AG04450 (cell line): ENCODE results near the gene POLD3. TPM values are rescaled to one million over a fixed set of nuclear protein-coding genes. Genes with fewer than 3 reads are reported as not detected.

Source experiments
- CTCF ChIA-PET: fragments of 300-600, 350-600 bp; formaldehyde crosslinking; extraction: SDS; loops from one replicate; lab custom pipeline; 2022; ENCODE audit warnings: antibody characterized with exemption, inconsistent platforms; lab: Charles Lee
- POLR2A ChIA-PET: fragments of 350-600 bp; formaldehyde crosslinking; extraction: SDS; loops from one replicate; lab custom pipeline; 2021; ENCODE audit warnings: antibody characterized with exemption, inconsistent platforms; lab: Yijun Ruan, JAX
- DNase-seq: peaks from one replicate; pipeline ENCODE4 v3.0.0-alpha.2; 2011; ENCODE audit warnings: low read depth, low spot score
- H3K27ac ChIP-seq: one replicate; pipeline ENCODE4 v1.5.1; 2012; ENCODE audit warnings: low read depth, low read length, control low read depth
- H3K27me3 ChIP-seq: one replicate; pipeline ENCODE4 v1.6.0; 2012; ENCODE audit warnings: low read length; ENCODE audit not compliant: control insufficient read depth, insufficient read depth
- H3K4me3 ChIP-seq: 2 replicates; pipeline ENCODE4 v1.5.1; 2011; ENCODE audit warnings: mild to moderate bottlenecking, low read depth, low read length, control low read depth
- H3K9me3 ChIP-seq: 2 replicates; pipeline ENCODE4 v1.5.1; 2012; ENCODE audit warnings: low read length; ENCODE audit not compliant: control insufficient read depth, insufficient read depth
- polyA plus RNA-seq: library from polyadenylated mRNA; depleted of rRNA; stranded (reverse); fragments of >200 nt; gene quantifications from 2 replicates; pipeline ENCODE4 v1.2.3, GENCODE V29; 2011; rRNA removed
- small RNA-seq: library from RNA; depleted of rRNA; stranded (forward); fragments of <200 nt; gene quantifications from one replicate; pipeline ENCODE3, GENCODE V24; 2012; ENCODE audit warnings: low read depth; ENCODE audit not compliant: insufficient read length
- TF ChIP-seq, protein P1 (sequence below): IDR thresholded peaks from 2 replicates; pipeline ENCODE4 v1.5.1; 2011; ENCODE audit warnings: low read depth, low read length, control low read depth, inconsistent platforms

Gene POLD3
- polyA plus RNA-seq, 1 experiment: 14.8 TPM

DNA sequence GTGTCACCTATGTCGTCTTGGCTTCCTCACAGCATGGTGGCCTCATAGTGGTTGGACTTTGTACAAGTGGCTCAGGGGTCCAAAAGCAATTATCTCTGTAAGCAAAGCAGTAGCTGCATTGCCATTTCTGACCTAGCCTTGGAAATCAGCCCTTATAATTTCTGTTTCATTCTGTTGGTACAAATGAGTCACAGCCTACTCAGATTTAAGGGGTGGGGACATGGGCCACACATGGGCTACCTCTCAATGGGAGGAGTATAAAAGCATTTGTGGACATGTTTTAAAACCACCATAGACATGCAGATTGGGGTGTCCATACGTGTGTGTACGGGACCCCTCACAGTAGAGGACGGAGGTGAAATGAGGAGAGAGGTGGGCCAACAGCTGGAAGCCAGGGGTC lies 97.3 kb downstream of the POLD3 start:
- ChIA-PET CTCF (interaction anchor here (1.2 to 8.4 kb wide), 2 partner anchors 12 to 38 kb away, joined by 3 to 61 read pairs; no protein-coding TSS in a partner anchor), POLR2A (no interaction called here)
- no peak overlapping the region for H3K4me3 ChIP-seq
- DNase-seq: no peak
- peak overlapping the region; percentile 2 for H3K27ac ChIP-seq
- TF ChIP-seq, protein P1, sequence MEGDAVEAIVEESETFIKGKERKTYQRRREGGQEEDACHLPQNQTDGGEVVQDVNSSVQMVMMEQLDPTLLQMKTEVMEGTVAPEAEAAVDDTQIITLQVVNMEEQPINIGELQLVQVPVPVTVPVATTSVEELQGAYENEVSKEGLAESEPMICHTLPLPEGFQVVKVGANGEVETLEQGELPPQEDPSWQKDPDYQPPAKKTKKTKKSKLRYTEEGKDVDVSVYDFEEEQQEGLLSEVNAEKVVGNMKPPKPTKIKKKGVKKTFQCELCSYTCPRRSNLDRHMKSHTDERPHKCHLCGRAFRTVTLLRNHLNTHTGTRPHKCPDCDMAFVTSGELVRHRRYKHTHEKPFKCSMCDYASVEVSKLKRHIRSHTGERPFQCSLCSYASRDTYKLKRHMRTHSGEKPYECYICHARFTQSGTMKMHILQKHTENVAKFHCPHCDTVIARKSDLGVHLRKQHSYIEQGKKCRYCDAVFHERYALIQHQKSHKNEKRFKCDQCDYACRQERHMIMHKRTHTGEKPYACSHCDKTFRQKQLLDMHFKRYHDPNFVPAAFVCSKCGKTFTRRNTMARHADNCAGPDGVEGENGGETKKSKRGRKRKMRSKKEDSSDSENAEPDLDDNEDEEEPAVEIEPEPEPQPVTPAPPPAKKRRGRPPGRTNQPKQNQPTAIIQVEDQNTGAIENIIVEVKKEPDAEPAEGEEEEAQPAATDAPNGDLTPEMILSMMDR: no peak
- H3K9me3 ChIP-seq: no peaks in the 10 kb centered on the region; the same call in none of the 2 replicates
- H3K27me3 ChIP-seq: no peaks in the 10 kb centered on the region

- ChIA-PET CTCF (interaction anchor here (0.7 to 1.2 kb wide), 3 partner anchors 9 to 33 kb away, joined by 3 to 5 read pairs (median 4); no protein-coding TSS in a partner anchor), POLR2A (no interaction called here)
- no peak overlapping the region for H3K27ac ChIP-seq
- no peaks in the 10 kb centered on the region; the same call in none of the 2 replicates for H3K9me3 ChIP-seq
- DNase-seq: no peak
- TF ChIP-seq, protein P1: no peak
- H3K4me3 ChIP-seq: no peak overlapping the region
- H3K27me3 ChIP-seq: no peaks in the 10 kb centered on the region
These were observed 99.4 kb downstream of the POLD3 start for GRCh38 chr11:74691755-74692154.

Small RNA genes within 50 kb of the gene (small RNA-seq; reads per million reads assigned to genes)
- gene RANP3 (not detected), gene RN7SKP297 (not detected)

Other genes starting within 250 kb of the POLD3 start
- gene PGM2L1, start 194.1 kb upstream of the POLD3 start, polyA plus RNA-seq: 1.7 and 2.6 TPM in 2 replicates
- 0.66 and 1.0 TPM in 2 replicates for gene KCNE3, start 125.0 kb upstream of the POLD3 start, polyA plus RNA-seq
- 2.1 TPM in 2 replicates for gene LIPT2, start 98.9 kb upstream of the POLD3 start, polyA plus RNA-seq
- 0.88 and 0.91 TPM in 2 replicates for gene CHRDL2, start 138.8 kb downstream of the POLD3 start, polyA plus RNA-seq
- 10.0 and 12.3 TPM in 2 replicates for gene RNF169, start 156.3 kb downstream of the POLD3 start, polyA plus RNA-seq